Airway epithelial cell (primary cell): ENCODE measurements around the gene FADS1. TPM values are rescaled to one million over a fixed set of nuclear protein-coding genes. Genes with fewer than 3 reads are reported as not detected.

Experiments
- total RNA-seq: library from RNA; depleted of rRNA; stranded (reverse); fragments of >200 nt; gene quantifications from 2 replicates; pipeline ENCODE4 v1.2.3, GENCODE V29; 2015

FADS1 gene
- 49.8 and 61.8 TPM in 2 replicates for total RNA-seq

DNA sequence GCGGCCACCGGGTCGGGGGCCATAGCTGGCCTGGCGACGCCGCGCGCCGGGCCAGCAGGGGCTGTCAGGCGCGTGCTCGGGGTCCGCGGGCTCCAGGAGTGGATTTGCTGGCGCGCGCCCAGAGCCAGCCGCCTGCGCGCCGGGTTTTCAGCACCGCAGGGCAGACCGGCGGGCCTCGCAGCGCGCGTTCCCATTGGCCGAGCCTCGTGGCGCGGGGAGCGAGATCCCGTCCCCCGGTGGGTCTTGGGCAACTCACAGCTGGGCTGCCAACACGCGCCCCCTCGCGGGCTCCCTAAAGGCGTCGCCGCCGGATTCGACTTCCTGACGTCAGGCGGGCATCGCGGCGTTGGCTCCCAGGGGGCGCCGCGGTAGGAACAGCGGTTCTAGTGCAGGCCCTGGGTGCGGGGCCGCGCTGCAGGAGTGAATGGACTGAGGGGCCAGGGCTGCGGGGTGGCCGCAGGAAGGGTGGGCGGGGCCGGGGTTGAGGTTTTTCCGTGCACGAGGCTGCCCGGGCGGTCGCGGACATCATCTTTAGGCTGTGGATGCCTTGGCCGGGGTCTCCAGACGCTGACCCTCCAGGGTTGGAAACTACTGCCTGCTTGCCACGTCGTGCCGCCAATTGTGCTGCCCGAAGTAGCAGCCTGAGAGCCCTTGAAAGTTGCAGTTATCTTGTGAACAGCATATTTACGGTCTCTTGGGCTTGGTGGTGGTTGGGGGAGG is at the start of gene FADS1:
TSS of gene FADS1 (minus strand) at position 268 of the 720 bp plus-strand sequence. CDS start at position 194, 74 bp downstream.

DNA sequence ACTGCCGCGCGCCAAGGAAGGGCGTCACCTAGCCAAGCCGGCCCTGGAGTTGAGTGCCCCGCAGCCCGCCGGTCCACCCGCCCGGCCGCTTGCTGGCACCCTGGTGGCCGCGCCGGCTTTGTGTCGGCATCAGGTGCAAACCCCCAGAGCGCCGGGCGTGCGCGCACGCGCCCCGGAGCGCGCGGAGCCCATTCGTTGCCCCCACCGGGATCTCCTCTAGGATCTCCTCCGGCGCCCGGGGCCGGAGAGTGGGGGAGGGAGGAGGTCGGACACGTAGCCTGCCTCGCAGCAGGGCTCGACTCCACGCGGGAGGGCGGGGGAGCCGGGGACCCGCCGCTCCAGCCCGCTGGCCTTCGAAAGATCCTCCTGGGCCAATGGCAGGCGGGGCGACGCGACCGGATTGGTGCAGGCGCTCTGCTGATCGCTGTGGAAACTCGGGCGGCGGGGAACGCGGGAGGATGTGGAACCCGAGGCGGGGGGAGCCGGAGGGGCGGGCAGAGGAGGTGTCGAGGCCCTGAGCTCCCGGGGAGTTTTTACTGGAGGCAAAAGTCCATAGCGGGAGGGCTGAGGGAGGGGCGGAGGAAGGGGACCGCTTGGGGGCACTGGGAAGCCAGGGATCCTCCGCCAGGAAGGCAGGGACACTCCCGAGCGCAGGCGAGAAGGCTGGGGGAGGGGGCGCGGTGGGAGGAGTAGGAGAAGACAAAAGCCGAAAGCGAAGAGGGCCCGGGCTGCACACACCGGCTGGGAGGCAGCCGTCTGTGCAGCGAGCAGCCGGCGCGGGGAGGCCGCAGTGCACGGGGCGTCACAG is 11.0 kb upstream of the FADS1 start, which contains the start of gene FADS2:
TSS of gene FADS2 (plus strand) at position 730 of the 808 bp plus-strand sequence. CDS start 91 bp downstream, outside the sequence.

DNA sequence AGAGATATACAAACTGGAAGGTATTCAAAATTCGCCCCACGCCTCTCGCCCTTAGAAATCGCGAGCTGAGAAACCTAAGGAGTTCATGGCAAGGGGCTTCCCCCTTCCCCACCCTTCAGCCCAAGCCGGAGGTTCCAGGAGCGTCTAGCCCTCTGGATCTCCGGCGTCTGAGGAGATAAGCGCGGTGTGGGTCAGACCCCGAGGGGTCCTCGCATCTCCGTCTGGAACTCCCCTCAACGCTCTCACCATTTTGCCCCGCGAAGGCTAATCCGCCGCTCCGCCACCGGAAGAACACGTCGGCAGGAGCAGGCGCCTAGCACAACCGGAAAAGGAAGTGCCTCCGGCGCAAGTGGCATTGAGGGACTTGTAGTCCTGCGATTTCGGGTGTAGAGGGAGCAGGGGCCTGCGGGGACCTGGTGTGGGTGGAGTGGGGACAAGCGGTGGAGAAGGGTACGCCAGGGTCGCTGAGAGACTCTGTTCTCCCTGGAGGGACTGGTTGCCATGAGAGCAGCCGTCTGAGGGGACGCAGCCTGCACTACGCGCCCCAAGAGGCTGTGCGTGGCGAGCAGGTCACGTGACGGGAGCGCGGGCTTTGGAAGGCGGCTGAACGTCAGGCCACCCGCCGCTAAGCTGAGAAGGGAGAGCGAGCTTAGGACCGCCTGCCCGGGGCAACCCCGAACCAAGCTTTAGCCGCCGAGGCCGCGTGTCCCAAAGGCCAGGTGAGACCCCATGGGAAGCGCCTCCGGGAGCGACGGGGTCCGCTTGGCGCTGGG is 24.3 kb downstream of the FADS1 start, which contains the start of the genes FEN1 and TMEM258:
TSS of gene FEN1 (plus strand) at position 602 of the 773 bp plus-strand sequence. CDS start 2,451 bp downstream, outside the sequence.
TSS of gene TMEM258 (minus strand) at position 290 of the 773 bp plus-strand sequence. CDS start at position 249, 41 bp downstream.

DNA sequence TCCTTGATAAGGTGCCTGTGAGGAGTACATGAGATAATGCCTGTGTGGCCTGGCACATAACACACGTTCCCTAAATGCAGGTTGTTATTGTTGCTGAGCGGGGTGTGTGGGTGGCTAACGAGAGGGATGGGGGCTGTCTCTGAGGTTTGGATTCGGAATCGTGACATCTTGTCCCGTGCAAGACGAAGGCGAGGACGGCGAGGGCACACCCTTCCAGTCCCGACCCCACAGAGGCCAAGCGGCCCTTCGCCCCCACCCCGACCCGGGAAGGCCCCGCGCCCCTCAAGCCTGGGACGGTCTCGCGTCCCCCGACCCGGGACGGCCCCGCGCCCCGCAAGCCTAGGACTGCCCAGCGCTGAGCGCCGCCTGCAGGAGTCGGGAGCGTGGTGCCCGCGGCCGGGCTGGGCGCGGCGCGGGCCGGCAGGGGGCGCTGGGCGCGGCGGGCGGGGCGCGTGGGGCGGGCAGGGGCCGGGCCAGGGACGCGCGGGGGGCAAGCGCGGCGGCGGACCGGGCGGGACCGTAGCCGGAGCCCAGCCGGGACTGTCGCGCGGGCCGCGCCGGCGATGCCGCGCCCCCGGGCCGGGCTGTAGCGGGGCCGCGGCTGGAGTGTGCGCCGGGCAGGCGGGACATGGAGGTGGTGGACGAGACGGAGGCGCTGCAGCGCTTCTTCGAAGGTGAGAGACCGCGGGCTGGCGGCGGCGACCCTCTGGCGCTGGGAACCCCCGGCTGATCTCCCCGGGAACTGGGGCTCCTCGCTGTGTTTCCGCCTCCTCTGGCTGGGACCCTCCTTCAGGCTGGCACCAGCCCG is 64.5 kb downstream of the FADS1 start, which contains the start of gene MYRF:
TSS of gene MYRF (plus strand) at position 520 of the 808 bp plus-strand sequence. CDS start at position 629, 109 bp downstream.

Other genes starting within 250 kb of the FADS1 start
- 2.2 and 5.8 TPM in 2 replicates for gene SYT7, start 235.9 kb downstream of the FADS1 start, total RNA-seq
- 0.09 and 0.56 TPM in 2 replicates for gene DAGLA, start 136.6 kb downstream of the FADS1 start, total RNA-seq
- 0.28 and 1.6 TPM in 2 replicates for gene MYRF, start 64.4 kb downstream of the FADS1 start, total RNA-seq
- gene TMEM258, start 24.4 kb downstream of the FADS1 start, total RNA-seq: 48.7 and 75.7 TPM in 2 replicates
- 42.1 and 47.0 TPM in 2 replicates for gene FEN1, start 24.1 kb downstream of the FADS1 start, total RNA-seq
- gene FADS2, start 11.3 kb upstream of the FADS1 start, total RNA-seq: 226 and 340 TPM in 2 replicates
- 16.9 and 18.3 TPM in 2 replicates for gene FADS3, start 74.5 kb upstream of the FADS1 start, total RNA-seq
- gene RAB3IL1, start 100.6 kb upstream of the FADS1 start, total RNA-seq: not detected in 2 replicates
- gene BEST1, start 133.3 kb upstream of the FADS1 start, total RNA-seq: 0.23 TPM in 1 of 2 replicates, not detected in the other
- 457 and 509 TPM in 2 replicates for gene FTH1, start 150.6 kb upstream of the FADS1 start, total RNA-seq